GM19438 (cell line): ENCODE results near the gene VTI1A.
"Not testable (repeated sequence)": the region's sequence is repeated elsewhere in the genome, so short reads cannot be mapped to it uniquely, and the experiment has no call there.

Experiments
- ATAC-seq: cut with Tn5 transposase; IDR thresholded peaks from one replicate; pipeline ENCODE4 v1.9.1; 2021; ENCODE audit warnings: low read depth; ENCODE audit not compliant: unreplicated experiment

VTI1A gene

DNA sequence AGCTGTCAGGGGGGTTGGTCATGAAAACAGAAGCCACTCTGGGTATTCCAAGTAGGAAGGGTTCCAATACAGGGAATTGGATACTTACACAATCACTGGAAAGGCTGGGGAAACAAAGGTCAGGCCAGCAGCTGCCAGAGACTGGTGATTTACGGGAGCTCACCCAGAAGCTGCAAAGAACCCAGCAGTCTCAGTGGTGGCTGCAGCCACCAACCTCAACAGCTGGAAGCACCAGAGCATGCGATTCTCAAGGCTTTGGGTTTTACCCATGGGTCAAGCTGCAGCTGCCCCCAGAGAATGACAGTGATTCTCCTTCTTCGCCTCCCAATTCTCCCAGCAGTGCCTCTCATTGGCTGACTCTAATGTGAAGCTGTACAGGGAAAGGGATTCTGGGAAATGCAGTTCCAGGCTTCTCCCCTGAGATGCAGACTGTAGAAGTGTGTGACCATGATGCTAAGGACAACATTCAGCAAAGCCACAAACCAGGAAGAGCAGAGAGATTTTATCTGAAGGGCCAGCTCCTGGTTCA is 395.9 kb downstream of the VTI1A start:
- ATAC-seq = peak; percentile 97

DNA sequence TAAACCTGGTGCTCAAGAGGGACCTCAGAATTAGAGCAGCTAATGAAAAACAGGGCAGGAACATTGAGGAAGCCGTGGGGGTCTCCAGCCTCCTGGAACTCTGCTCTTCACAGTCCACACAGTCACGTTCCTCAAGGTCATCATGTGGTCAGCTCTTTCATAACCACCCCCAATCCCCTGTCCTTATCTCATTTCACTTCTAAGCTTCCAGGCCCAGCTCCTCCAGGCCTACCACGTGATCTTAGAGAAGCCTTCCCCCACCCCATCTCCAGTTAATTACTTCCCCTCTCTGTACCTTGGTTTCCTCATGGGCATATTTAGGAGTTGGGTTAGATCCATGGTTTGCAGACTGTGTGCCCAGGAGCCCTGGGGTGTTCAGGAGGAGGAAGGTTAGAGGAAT is 396.6 kb downstream of the VTI1A start:
- ATAC-seq = no peak

DNA sequence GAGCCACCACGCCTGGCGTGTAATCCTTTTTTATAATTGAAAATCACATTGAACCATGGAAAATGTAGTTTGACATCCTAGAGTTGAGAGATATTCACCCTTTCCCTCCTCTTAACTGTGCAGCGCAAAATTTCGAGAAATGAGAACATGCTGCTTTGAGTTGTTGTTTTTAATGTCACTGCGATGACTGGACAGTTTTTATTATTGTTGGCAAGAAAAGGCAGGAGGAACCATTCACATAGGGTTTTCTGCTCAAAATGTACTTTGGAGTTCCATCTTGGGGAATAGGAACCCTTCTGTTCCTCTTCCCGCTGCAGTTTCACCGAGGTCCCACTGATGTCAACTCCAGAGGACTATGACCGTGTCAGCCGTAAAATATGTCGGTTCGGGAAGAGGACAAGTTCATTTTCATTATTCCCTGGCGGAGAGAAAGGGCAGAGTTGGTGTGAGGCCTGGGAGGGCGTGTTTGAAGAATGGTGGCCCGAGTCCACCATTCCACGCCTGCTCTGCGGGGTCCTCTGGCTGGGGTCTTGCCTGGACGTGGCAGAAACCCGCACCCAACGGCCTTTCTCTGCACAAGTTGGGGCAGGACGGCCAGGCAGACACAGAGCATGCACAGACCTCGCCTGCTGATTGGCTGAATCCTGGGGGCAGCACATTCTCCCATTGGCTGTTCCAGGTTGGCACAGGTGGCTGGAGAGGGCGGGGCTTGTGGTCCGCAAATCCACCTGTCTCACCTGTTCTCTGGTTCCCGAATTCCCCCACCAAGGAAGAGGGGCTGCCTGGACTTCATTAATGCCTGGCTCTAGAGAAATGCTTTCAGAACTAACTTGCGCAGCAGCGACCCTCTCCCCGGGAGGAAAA is 397.9 kb downstream of the VTI1A start:
- ATAC-seq = no peak

DNA sequence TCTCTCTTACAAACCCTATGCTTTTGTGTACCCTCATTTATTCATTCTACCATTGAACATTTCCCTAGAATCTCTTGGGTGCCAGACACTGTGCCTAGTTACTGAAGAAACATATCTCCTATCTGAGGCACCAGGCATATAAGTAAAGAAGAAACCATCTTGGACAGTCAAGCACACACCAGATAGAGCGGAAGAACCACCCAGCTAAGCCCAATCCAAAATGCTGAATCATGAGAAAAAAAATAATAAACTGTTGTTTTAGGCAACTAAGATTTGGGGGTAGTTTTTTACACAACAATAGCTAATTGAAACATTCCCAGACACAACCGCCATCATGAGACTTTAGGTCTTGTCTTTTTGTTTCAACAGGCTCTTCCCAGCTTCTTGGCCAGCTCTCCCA is 400.8 kb downstream of the VTI1A start:
- ATAC-seq = no peak

DNA sequence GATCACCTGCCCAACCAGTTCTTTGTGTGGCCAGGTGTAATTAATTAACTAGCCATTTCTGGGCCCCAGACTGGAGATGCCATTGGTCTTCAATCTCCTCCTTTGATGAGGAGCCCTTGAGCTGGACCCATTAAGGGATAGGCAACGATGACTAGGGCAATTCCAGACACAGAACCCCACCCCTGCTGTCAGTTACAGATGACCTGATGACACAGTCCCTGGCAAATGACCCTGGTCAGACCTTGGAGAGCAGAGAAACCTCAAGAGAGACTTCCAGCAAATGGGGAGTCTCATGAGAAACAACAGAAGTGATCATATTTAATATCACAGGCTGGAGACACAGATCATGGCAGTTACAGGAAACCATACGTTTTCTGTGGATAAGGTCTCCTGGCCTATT is 401.2 kb downstream of the VTI1A start:
- ATAC-seq = no peak

DNA sequence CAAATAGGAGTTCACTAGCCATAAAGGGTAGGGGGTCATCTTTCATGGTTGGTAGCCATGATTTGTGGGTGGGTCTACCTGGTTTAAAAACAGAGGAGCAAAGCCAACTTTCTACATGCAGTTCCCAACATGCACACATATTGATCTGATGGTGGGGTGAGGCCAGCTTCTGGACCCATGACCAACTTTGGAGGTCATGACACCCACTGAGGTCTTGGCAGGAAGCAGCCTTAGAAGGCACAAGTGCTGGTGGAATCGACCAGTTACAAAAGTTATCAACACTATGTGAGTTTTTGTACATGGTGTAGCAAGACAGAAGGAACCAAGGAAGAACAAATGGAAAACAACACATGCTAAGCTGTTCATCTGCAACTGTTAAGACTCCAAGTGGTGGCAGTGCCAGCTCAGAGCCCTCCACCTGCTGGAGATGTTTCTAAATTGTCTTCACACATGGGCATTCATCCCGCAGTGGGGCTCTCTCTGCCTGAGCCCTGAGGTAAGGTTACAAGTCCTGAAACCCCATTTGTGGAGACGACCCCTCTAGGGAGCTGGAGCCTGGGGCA is 401.9 kb downstream of the VTI1A start:
- no peak for ATAC-seq

DNA sequence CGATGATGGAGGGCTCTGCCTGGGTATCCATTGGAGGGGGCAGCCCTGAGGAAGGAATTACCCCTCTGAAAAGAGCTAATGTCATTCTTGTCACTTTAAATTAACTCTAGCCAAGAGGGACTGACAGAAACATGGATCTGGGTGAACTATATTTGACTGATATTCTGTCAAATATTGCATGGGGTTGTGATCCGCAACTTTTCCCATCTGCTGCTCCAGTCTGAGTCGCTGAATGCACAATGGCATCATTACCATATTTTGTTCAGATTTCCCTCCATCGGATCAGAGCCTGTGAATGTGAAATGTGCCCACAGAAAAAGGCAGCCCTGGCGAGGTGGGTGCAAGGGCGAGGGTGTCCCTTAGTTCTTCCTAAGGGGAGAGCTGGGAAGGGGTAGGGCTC is 402.5 kb downstream of the VTI1A start:
- no peak for ATAC-seq

DNA sequence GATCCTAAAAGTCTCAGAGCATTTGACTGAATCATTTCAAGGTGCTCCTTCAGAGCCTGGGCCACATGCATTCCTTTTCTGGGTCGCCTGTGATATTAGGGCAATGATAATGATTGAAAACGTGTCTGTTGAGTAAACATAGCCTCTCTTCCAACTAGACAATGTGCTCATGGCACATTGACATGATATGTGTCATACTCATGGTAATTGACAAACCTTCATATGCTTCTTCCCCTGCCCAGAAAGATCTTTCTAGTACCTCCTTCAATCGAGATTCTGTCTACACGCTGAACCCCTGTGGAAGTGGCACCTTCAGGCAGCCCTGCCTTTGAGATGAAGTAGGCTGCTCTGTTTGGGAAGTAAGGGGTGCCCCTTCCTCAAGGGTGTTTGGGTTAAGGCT is 404.2 kb downstream of the VTI1A start:
- no peak for ATAC-seq

DNA sequence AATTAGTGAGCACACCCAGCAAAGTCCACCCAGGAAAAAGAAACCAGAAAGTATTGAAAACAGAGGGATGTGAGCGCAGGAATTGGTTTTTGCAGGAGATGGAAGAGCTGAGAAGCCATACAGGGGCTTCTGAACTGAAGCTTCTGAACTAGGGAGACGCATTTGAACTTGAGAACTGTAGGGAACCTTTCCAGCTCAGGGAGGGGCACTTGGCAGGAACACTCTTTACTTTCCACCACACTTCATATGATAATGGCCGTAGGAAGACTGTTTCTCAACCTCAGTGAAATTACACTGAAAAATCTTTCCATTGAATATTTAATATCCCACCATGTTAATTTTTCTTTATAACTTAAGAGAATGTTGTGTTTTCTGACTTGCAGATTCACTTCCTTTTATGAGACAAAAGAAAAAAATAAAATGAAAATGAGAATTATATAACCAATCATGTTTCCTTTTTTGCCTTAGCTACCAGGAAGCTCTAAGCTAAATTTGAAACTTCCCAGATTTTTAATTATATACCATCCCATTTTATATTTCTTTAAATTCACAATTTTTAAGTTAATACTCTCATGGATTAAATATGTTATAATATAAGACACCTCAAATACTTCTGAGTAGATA is 404.7 kb downstream of the VTI1A start:
- ATAC-seq = no peak

DNA sequence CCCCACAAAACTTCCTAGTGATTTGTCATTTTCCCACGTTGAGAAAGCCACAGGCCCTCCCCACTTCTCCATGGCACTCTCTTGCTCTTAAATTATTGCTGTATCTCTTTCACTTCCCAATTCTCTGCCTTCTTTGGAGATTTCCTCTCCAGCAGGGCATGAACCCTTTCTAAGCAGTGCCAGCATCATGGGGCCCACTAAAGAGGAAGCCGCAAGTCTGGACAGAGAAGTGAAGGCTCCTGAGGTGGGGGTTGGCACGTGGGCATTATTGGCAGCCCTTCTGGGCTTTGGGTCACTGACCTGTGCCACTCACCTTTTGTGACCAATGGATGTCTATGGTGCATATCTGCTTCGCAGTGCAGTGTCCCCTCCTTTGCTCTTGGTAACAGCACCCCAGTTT is 405.3 kb downstream of the VTI1A start:
- ATAC-seq = no peak

DNA sequence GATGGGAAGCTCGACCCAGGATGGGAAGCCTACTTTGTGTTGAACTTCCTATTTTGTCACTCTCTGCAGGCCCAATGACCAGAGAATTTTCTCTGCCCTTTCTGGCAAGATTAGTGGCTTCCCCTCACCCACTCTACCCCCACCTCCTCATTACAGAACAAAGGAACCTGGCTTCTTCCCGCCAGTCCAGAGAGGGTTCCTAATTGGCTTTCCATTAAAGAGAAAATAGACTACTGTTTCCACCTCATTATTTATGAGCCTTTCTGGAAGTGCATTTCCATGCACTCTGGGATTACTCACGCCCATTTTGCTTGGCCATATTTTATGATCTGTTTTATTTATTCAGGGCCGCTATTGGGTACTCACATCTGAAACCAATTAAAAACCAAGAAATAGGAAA is 408.1 kb downstream of the VTI1A start:
- no peak for ATAC-seq

DNA sequence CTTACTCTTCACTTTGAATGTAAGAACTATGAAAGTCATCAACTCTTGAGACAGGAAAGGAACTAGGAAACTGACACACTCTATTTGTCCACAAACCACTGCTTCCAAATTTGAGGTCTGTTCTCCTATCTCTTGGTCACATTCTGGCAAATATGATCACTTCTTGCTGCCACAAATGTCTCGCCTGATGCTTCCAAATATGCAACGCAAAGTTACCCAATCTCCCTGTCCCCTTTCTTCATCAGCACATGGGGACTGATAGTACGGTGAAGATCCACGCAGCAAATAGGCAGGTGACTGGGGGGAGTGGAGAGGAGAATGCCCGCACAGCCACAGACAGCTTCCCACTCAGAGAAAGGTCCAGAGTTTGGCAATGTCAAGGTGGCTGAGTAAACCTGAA is 410.5 kb downstream of the VTI1A start:
- ATAC-seq = no peak

DNA sequence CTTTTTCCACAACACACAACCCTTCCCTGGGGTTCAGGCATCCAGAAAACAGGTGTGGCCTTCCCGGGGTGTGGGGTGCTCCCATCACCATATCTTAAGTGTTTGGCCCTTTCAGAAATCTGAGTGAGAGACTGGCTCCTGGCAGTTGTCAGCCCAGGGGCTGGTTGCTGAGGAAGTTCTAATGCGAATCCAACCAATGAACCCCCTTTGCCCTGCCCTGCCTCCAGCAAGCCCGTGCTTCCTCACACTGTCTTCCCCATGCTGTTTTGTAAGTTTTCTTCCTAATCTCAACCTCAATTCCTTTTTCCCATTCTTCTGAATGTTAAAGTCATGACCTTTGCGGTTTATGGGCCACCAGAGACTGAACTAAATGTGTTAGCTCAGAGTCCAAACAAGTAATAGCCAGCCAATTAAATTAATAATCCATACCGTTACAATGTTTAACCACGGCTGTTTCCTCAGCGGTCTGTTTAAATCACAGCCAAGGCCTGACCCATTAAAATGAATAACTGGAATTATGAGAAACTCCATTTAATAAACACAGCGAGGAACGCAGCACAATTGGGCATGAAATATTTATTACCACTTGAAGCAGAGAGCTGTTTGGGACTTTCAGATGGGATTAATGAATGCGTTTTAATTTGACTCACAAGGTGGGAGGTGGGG is 412.1 kb downstream of the VTI1A start:
- no peak for ATAC-seq

DNA sequence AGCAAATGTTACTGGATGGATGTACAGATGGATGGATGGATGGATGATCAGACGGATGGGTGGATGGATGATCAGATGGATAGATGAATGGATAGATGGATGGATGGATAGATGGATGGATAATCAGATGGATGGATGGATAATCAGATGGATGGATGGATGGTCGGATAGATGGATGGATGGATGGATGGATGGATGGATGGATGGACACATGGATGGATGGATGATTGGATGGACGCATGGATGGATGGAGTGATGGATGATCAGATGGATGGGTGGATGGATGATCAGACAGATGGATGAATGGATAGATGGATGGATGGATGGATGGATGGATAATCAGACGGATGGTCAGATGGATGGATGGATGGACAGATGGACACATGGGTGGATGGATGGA is 412.8 kb downstream of the VTI1A start:
- no peak for ATAC-seq

DNA sequence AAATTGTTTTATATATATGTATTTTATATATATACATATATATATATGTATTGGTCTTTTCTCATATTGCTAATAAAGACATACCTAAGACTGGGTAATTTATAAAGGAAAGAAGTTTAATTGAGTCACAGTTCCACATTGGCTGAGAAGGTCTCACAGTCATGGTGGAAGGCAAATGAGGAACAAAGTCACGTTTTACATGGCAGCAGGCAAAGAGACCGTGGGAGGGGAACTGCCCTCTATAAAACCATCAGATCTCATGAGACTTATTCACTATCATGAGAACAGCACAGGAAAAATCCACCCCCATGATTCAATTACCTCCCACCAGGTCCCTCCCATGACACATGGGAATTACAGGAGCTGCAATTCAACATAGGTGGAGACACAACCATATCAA is 416.4 kb downstream of the VTI1A start:
- ATAC-seq = not testable (repeated sequence)
